NCI-H2029 treated with DMSO at 0.1 percent for 48 hours (cell line): ENCODE data around the gene IL26.
"Not testable (repeated sequence)": the region's sequence is repeated elsewhere in the genome, so short reads cannot be mapped to it uniquely, and the experiment has no call there.

Experiments used
- DNase-seq: peaks from one replicate; lab custom pipeline; 2025; lab: John Stamatoyannopoulos, UW

IL26 gene

GRCh38 chr12:68239309-68239982 is 13.8 kb upstream of the IL26 start:
- DNase-seq: no peak

GRCh38 chr12:68237619-68238018 is 12.0 kb upstream of the IL26 start:
- DNase-seq: no peak

- DNase-seq: no peak
Observed at GRCh38 chr12:68237078-68237477, 11.5 kb upstream of the IL26 start.

GRCh38 chr12:68236421-68237059 is 10.9 kb upstream of the IL26 start:
- DNase-seq: no peak

GRCh38 chr12:68235576-68235975 is 10.0 kb upstream of the IL26 start:
- DNase-seq: no peak

- DNase-seq: no peak
Observed at GRCh38 chr12:68234140-68234539, 8.5 kb upstream of the IL26 start.

GRCh38 chr12:68233498-68233897 is 7.9 kb upstream of the IL26 start:
- DNase-seq: no peak

- no peak for DNase-seq
Observed at GRCh38 chr12:68231691-68232090, 6.1 kb upstream of the IL26 start.

- DNase-seq: no peak
Observed at GRCh38 chr12:68231229-68231628, 5.6 kb upstream of the IL26 start.

- DNase-seq: no peak
Observed at GRCh38 chr12:68229956-68230355, 4.3 kb upstream of the IL26 start.

- no peak for DNase-seq
Observed at GRCh38 chr12:68227356-68227755, 1.7 kb upstream of the IL26 start.

GRCh38 chr12:68224613-68225285 is 861 bp downstream of the IL26 start:
- DNase-seq: no peak

GRCh38 chr12:68223067-68223747 is 2.4 kb downstream of the IL26 start:
- DNase-seq: peak; percentile 82

GRCh38 chr12:68222326-68222725 is 3.3 kb downstream of the IL26 start:
- no peak for DNase-seq

- no peak for DNase-seq
Observed at GRCh38 chr12:68221497-68221896, 4.1 kb downstream of the IL26 start.

GRCh38 chr12:68210875-68211274 is 14.7 kb downstream of the IL26 start:
- DNase-seq: no peak

- not testable (repeated sequence) for DNase-seq
Observed at GRCh38 chr12:68209048-68209728, 16.4 kb downstream of the IL26 start.

GRCh38 chr12:68207276-68207675 is 18.3 kb downstream of the IL26 start:
- no peak for DNase-seq

- no peak for DNase-seq
Observed at GRCh38 chr12:68206446-68206845, 19.2 kb downstream of the IL26 start.

- DNase-seq: no peak
Observed at GRCh38 chr12:68203460-68203875, 22.1 kb downstream of the IL26 start.

GRCh38 chr12:68200854-68201253 is 24.8 kb downstream of the IL26 start:
- no peak for DNase-seq

- DNase-seq: no peak
Observed at GRCh38 chr12:68199127-68199526, 26.5 kb downstream of the IL26 start.
